Gastroesophageal sphincter (tissue), 4 donors: ENCODE measurements around the gene GRK5. TPM values are rescaled to one million over a fixed set of nuclear protein-coding genes. Genes with fewer than 3 reads are reported as not detected.

Experiments
- ATAC-seq: fragments of 150-250 bp; one replicate; pipeline ENCODE4 v1.9.1; 2016; ENCODE audit warnings: mild to moderate bottlenecking, moderate library complexity
- H3K27ac ChIP-seq, 4 donors: fragments of 200-600 bp; sonication (generic) in 3 of 4; 1 replicate in 3 of 4; 2 replicates in 1 of 4; pipeline ENCODE4 v1.5.1; 2016 to 2019
- H3K27me3 ChIP-seq: fragments of 200-600 bp; sonication (generic); one replicate; pipeline ENCODE4 v1.5.1; 2019
- H3K36me3 ChIP-seq, 2 donors: fragments of 200-600 bp; sonication (generic); one replicate each; pipeline ENCODE4 v1.5.1; 2019; ENCODE audit warnings: control low read depth in 1 of 2
- H3K4me1 ChIP-seq, 3 donors: fragments of 200-600 bp; sonication (generic); 1 replicate in 2 of 3; 2 replicates in 1 of 3; pipeline ENCODE4 v1.5.1; 2016 to 2019; ENCODE audit warnings: control low read depth in 2 of 3
- H3K4me3 ChIP-seq, 2 donors: fragments of 200-600 bp; sonication (generic); one replicate each; pipeline ENCODE4 v1.5.1; 2019; ENCODE audit warnings: mild to moderate bottlenecking in 1 of 2, moderate library complexity in 1 of 2
- H3K9me3 ChIP-seq, 3 donors: fragments of 200-600 bp; sonication (generic); one replicate each; pipeline ENCODE4 v1.5.1; 2017 to 2019; ENCODE audit warnings: control low read depth in 2 of 3
- EP300 ChIP-seq: sonication (generic); formaldehyde crosslinking; IDR thresholded peaks from one replicate; pipeline ENCODE4 v1.6.1; 2017; ENCODE audit warnings: antibody characterized with exemption, mild to moderate bottlenecking
- POLR2A ChIP-seq, 2 donors: fragments of 450-650 bp; IDR thresholded peaks; one replicate each; pipeline ENCODE4 v1.6.1; 2017; ENCODE audit warnings: antibody characterized with exemption in 2 of 2, mild to moderate bottlenecking in 2 of 2, moderate library complexity in 1 of 2
- POLR2AphosphoS5 ChIP-seq: sonication (generic); formaldehyde crosslinking; IDR thresholded peaks from one replicate; pipeline ENCODE4 v1.6.1; 2017; ENCODE audit warnings: antibody characterized with exemption
- WGBS, 2 donors: methylation state at CpG; one replicate each; pipeline ENCODE4 v1.1.5; 2018; ENCODE audit warnings: low coverage in 1 of 2; 5-methylcytosine and 5-hydroxymethylcytosine counted together
- total RNA-seq, 4 donors: library from RNA; depleted of rRNA; stranded (reverse); fragments of >200 nt; gene quantifications; one replicate each; pipeline ENCODE4 v1.1.0, GENCODE V29; 2016
- TF ChIP-seq, protein P1 (sequence below), 4 experiments: fragments of 200-600 bp in 2 of 4; fragments of 450-650 bp in 2 of 4; sonication (generic) in 1 of 4; IDR thresholded peaks; one replicate each; pipeline ENCODE4 v1.5.1; 2017 to 2019; ENCODE audit warnings: antibody characterized with exemption in 4 of 4, mild to moderate bottlenecking in 2 of 4, moderate library complexity in 2 of 4

Gene GRK5
- total RNA-seq, 4 donors from 2014 or later: 28.8 to 71.6 (median 47.7) TPM

DNA sequence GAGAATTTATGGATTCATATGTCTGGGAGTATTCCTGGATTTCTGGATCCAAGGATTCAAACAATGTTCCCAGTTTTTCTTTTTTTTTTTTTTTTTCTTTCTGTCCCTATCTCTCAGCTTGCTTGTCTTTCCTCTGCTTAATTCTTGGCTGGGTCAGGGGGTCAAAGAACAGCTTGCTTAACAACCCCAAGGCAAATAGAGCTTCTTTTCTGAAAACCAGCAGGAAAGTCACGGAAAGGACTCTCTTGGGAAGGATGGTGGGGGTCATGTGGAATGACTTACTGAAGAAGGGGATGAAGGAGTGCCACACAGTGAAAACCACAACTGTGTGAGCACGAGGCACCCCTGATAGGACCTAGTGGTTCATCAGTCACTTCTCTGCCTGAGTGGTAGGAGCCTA lies 36.1 kb downstream of the GRK5 start:
- 75 to 100% methylated on average over 1 to 2 of the region's 2 CpGs for WGBS, 2 donors
- H3K9me3 ChIP-seq: no peaks in the 10 kb centered on the region
- H3K27me3 ChIP-seq: no peaks in the 10 kb centered on the region
- no peaks in the 10 kb centered on the region for H3K36me3 ChIP-seq
- peak overlapping the region in 3 of 4 donors; percentile 26 to 53 (median 35) for H3K27ac ChIP-seq
- TF ChIP-seq, protein P1, sequence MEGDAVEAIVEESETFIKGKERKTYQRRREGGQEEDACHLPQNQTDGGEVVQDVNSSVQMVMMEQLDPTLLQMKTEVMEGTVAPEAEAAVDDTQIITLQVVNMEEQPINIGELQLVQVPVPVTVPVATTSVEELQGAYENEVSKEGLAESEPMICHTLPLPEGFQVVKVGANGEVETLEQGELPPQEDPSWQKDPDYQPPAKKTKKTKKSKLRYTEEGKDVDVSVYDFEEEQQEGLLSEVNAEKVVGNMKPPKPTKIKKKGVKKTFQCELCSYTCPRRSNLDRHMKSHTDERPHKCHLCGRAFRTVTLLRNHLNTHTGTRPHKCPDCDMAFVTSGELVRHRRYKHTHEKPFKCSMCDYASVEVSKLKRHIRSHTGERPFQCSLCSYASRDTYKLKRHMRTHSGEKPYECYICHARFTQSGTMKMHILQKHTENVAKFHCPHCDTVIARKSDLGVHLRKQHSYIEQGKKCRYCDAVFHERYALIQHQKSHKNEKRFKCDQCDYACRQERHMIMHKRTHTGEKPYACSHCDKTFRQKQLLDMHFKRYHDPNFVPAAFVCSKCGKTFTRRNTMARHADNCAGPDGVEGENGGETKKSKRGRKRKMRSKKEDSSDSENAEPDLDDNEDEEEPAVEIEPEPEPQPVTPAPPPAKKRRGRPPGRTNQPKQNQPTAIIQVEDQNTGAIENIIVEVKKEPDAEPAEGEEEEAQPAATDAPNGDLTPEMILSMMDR (IDR thresholded peaks at IDR 0.05): no peak
- TF ChIP-seq POLR2AphosphoS5: no peak
- no peak for TF ChIP-seq POLR2A (IDR thresholded peaks at IDR 0.05)
- no peak for TF ChIP-seq EP300
- ATAC-seq: no peak
- no peak overlapping the region for H3K4me3 ChIP-seq
- peaks cover 2 to 55% (median 9%) of the 10 kb centered on the region in 3 donors for H3K4me1 ChIP-seq

DNA sequence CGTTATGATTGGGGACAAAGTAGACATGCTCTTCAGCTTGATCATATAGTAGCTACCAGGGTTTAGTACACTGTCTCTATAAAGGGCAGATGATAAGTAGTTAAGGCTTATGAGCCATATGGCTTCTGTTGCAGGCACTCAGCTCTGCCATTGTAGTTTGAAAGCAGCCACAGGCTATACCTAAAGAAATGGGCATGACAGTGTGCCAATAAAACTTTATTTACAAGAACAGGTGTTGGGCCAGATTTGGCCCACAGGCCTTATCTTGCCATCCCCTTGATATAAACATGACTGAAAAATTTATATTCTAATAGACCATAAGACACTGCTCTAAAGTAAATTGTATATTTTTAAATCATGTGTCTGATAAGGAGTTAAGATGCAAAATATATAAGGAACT lies 36.6 kb downstream of the GRK5 start:
- H3K27me3 ChIP-seq: no peaks in the 10 kb centered on the region
- TF ChIP-seq EP300 (no peak), POLR2AphosphoS5 (no peak), POLR2A (IDR thresholded peaks at IDR 0.05) (no peak)
- TF ChIP-seq, protein P1 (IDR thresholded peaks at IDR 0.05): no peak
- WGBS, 2 donors: 75% methylated on average over 1 of the region's 1 CpG; no CpG with 5 or more reads in 1 of the 2 donors
- ATAC-seq: no peak
- H3K4me1 ChIP-seq: peaks cover 2 to 50% (median 9%) of the 10 kb centered on the region in 3 donors
- H3K4me3 ChIP-seq: no peak overlapping the region
- no peaks in the 10 kb centered on the region for H3K36me3 ChIP-seq
- H3K9me3 ChIP-seq: no peaks in the 10 kb centered on the region
- H3K27ac ChIP-seq: peak overlapping the region in 3 of 4 donors; percentile 25 to 53 (median 35)

DNA sequence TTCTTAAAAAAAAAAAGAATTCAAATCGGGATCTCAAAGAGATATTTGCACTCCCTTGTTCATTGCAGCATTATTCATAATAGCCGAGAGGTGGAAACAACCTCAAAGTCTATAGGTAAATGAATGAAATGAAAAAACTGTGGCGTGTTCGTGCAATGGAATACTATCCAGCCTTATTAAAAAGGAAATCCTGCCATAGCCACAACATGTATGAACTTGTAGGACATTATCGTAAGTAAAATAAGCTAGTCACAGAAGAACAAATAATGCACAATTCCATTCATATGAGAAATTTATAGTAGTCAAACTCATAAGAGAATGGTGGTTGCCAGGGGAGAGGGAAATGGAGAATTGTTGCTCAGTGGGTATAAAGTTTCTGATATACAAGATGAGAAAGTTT lies 37.9 kb downstream of the GRK5 start:
- H3K36me3 ChIP-seq: no peaks in the 10 kb centered on the region
- no peak overlapping the region for H3K27ac ChIP-seq
- no peak for ATAC-seq
- TF ChIP-seq POLR2A (IDR thresholded peaks at IDR 0.05) (no peak), POLR2AphosphoS5 (no peak), EP300 (no peak)
- TF ChIP-seq, protein P1 (IDR thresholded peaks at IDR 0.05): no peak
- no peak overlapping the region for H3K4me3 ChIP-seq
- H3K27me3 ChIP-seq: no peaks in the 10 kb centered on the region
- WGBS, 2 donors: 92 to 94% methylated on average over 3 to 5 of the region's 5 CpGs
- H3K4me1 ChIP-seq: peaks cover 2 to 56% (median 9%) of the 10 kb centered on the region in 3 donors
- no peaks in the 10 kb centered on the region for H3K9me3 ChIP-seq

DNA sequence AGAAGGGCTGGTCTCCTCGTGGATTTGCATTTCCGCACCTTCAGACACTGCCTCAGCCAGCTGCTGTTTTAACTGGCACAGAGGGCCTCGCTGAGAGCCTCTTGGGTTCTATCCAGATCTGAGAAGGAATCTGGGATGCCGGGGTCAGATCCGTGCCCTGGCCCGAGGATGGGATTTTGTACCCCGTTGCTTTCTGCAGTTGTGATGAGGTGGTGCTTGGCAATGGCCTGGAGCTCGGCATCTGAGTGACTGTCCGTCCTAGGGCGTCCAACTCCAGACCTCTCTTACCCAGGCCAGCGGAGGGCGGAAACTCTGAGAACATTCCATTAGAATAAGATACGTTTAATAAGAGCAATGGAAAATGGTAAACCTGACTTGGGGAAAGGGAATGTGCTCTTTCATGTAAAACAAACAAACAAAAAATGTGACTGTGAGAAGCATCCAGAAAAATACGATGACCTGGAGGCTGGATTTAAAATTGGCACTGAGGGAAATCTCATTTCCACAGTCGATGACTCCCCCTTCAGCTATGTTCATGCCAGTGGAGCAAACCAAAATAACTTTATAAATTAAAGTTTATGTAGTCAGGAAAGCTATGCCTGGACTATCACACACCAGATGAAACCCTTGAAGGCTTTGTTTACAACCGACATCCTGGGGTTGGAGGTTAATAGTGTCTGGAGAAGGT lies 39.6 kb downstream of the GRK5 start:
- H3K4me1 ChIP-seq: peaks cover 5 to 62% (median 26%) of the 10 kb centered on the region in 3 donors
- H3K4me3 ChIP-seq: no peak overlapping the region
- WGBS, 2 donors: 26 to 35% methylated on average over 6 of the region's 16 CpGs

More for the DNA sequence above, 39.6 kb downstream of the GRK5 start:
- H3K27ac ChIP-seq: peak overlapping the region; percentile 35 to 81 (median 76)
- TF ChIP-seq POLR2AphosphoS5 (peak; percentile 88), EP300 (no peak), POLR2A (IDR thresholded peaks at IDR 0.05) (no peak)
- TF ChIP-seq, protein P1 (IDR thresholded peaks at IDR 0.05): peak in 2 of 4 experiments; percentile 18 to 32
- ATAC-seq: peak; percentile 64
- no peaks in the 10 kb centered on the region for H3K27me3 ChIP-seq
- no peaks in the 10 kb centered on the region for H3K9me3 ChIP-seq
- H3K36me3 ChIP-seq: no peaks in the 10 kb centered on the region
